CD4-positive, alpha-beta memory T cell (primary cell): ENCODE results near the gene TTC23L. TPM values are rescaled to one million over a fixed set of nuclear protein-coding genes. Genes with fewer than 3 reads are reported as not detected.

Experiments
- CTCF ChIA-PET: fragments of 350-600 bp; sonication (Branson Sonifier 250); formaldehyde crosslinking; loops from one replicate; lab custom pipeline; 2021; ENCODE audit warnings: inconsistent platforms; ENCODE audit not compliant: partially characterized antibody; lab: Charles Lee
- POLR2A ChIA-PET: fragments of 350-600 bp; sonication (Branson Sonifier 250); formaldehyde crosslinking; loops from one replicate; lab custom pipeline; 2021; ENCODE audit not compliant: partially characterized antibody; lab: Charles Lee
- DNase-seq, 5 donors: peaks; one replicate each; pipeline versions ENCODE4 v3.0.0 to v3.0.0-alpha.2; 2020 to 2022; ENCODE audit warnings: mixed read lengths in 1 of 5
- H3K27ac ChIP-seq: one replicate; pipeline ENCODE4 v1.7.0; 2013; ENCODE audit warnings: low read depth, low read length
- H3K27me3 ChIP-seq: 2 replicates; pipeline ENCODE4 v1.7.0; 2013; ENCODE audit warnings: mild to moderate bottlenecking, low read length, moderate library complexity; ENCODE audit not compliant: insufficient read depth
- H3K36me3 ChIP-seq: 2 replicates; pipeline ENCODE4 v1.7.0; 2013; ENCODE audit warnings: mild to moderate bottlenecking, low read length, moderate library complexity; ENCODE audit not compliant: insufficient read depth
- H3K4me1 ChIP-seq: 2 replicates; pipeline ENCODE4 v1.7.0; 2013; ENCODE audit warnings: mild to moderate bottlenecking, low read length, moderate library complexity; ENCODE audit not compliant: insufficient read depth
- H3K4me3 ChIP-seq, 2 donors: one replicate each; pipeline ENCODE4 v1.7.0; 2013; ENCODE audit warnings: low read length in 2 of 2, mild to moderate bottlenecking in 1 of 2
- H3K9me3 ChIP-seq, 2 donors: one replicate each; pipeline ENCODE4 v1.7.0; 2013; ENCODE audit warnings: low read length in 2 of 2, control low read depth in 1 of 2; ENCODE audit not compliant: control insufficient read depth in 1 of 2
- H3K27ac Mint-ChIP-seq, 7 donors: one replicate each; pipeline ENCODE4 v1.8.0; 2020 to 2021; ENCODE audit warnings: mixed read lengths in 7 of 7, mild to moderate bottlenecking in 6 of 7, inconsistent platforms in 3 of 7, moderate library complexity in 3 of 7
- H3K27me3 Mint-ChIP-seq, 2 donors: one replicate each; pipeline ENCODE4 v1.8.0; 2020 to 2021; ENCODE audit warnings: mixed read lengths in 2 of 2
- H3K36me3 Mint-ChIP-seq, 2 donors: one replicate each; pipeline ENCODE4 v1.8.0; 2020 to 2021; ENCODE audit warnings: mixed read lengths in 2 of 2, inconsistent platforms in 1 of 2, mild to moderate bottlenecking in 1 of 2
- H3K4me1 Mint-ChIP-seq, 4 donors: one replicate each; pipeline ENCODE4 v1.8.0; 2020 to 2021; ENCODE audit warnings: mixed read lengths in 4 of 4, mild to moderate bottlenecking in 1 of 4
- H3K4me3 Mint-ChIP-seq, 8 donors: one replicate each; pipeline ENCODE4 v1.8.0; 2020 to 2021; ENCODE audit warnings: mixed read lengths in 8 of 8, mild to moderate bottlenecking in 7 of 8, moderate library complexity in 6 of 8, inconsistent platforms in 3 of 8
- H3K9me3 Mint-ChIP-seq, 8 donors: one replicate each; pipeline ENCODE4 v1.8.0; 2020 to 2021; ENCODE audit warnings: mixed read lengths in 8 of 8, mild to moderate bottlenecking in 5 of 8, inconsistent platforms in 3 of 8, moderate library complexity in 1 of 8
- intact Hi-C: fragments of 100-400 bp; cut with micrococcal nuclease; formaldehyde crosslinking; loops from one replicate; pipeline ENCODE4 v1.15.1; 2023
- polyA plus RNA-seq, 2 donors: library from polyadenylated mRNA; unstranded; fragments of 300-500 nt; fragmentation: Illumina TruSeq; gene quantifications; one replicate each; pipeline ENCODE4 v1.2.3, GENCODE V29; 2021
- total RNA-seq, 2 experiments: library from RNA; stranded (reverse); gene quantifications; one replicate each; pipeline ENCODE4 v1.2.3, GENCODE V29; 2021

Gene TTC23L
- total and polyA plus RNA-seq, 4 experiments from 2014 or later = 0.47 TPM; not detected in 3

GRCh38 chr5:34900652-34901051 lies 61.7 kb downstream of the TTC23L start:
- no peaks in the 10 kb centered on the region for H3K27me3 ChIP-seq
- no peak for DNase-seq
- Mint-ChIP-seq H3K27ac (no peak overlapping the region), H3K36me3 (peaks cover 3 to 6% of the 10 kb centered on the region in 2 donors), H3K4me3 (no peak overlapping the region), H3K27me3 (no peaks in the 10 kb centered on the region), H3K9me3 (no peaks in the 10 kb centered on the region), H3K4me1 (no peaks in the 10 kb centered on the region)
- H3K36me3 ChIP-seq = peaks cover 4% of the 10 kb centered on the region
- no peaks in the 10 kb centered on the region for H3K9me3 ChIP-seq
- H3K4me3 ChIP-seq = no peak overlapping the region
- H3K27ac ChIP-seq = no peak overlapping the region
- intact Hi-C loops = no loop called here
- ChIA-PET CTCF (interaction anchor here (13.8 kb wide), 1 partner anchor 375 kb away, joined by 220 read pairs; no protein-coding TSS in a partner anchor), POLR2A (no interaction called here)
- no peaks in the 10 kb centered on the region for H3K4me1 ChIP-seq

- H3K4me3 Mint-ChIP-seq = no peak overlapping the region
- H3K4me3 ChIP-seq = no peak overlapping the region
- H3K4me1 Mint-ChIP-seq = no peaks in the 10 kb centered on the region
- no peaks in the 10 kb centered on the region for H3K27me3 Mint-ChIP-seq
- CTCF ChIA-PET = interaction anchor here (0.8 to 13.8 kb wide), 7 partner anchors 10 to 429 kb away, joined by 3 to 220 read pairs (median 3); partner anchors contain the start of genes BRIX1 and RAD1
- H3K9me3 Mint-ChIP-seq = no peaks in the 10 kb centered on the region
- intact Hi-C loops = no loop called here
- H3K36me3 Mint-ChIP-seq = peaks cover 7 to 14% of the 10 kb centered on the region in 2 donors
- no peak overlapping the region for H3K27ac ChIP-seq
- no peak for DNase-seq
- POLR2A ChIA-PET = no interaction called here
- no peaks in the 10 kb centered on the region for H3K27me3 ChIP-seq
- no peaks in the 10 kb centered on the region for H3K9me3 ChIP-seq
- peaks cover 4% of the 10 kb centered on the region for H3K36me3 ChIP-seq
- no peaks in the 10 kb centered on the region for H3K4me1 ChIP-seq
- no peak overlapping the region for H3K27ac Mint-ChIP-seq
Measured at GRCh38 chr5:34903260-34903659, 64.3 kb downstream of the TTC23L start.

DNA sequence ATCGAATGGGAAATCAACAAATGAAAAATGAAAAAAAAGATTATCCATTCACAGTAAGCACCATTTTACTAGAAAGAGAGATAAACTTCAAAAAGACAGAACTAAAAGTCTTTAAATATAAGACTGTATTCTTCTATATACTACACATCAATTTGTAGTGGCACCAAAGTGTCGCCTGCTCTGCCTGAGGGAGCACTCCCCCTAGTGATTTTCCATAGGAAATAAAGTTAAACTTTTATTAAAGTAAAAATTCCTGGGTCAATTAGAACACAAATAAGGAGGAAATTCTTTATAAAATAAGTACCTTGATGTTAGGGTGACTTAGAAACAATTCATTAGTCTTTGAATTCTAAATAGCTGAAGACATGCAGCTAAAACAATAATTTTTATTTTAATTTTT lies 66.6 kb downstream of the TTC23L start:
- Mint-ChIP-seq H3K4me3 (no peak overlapping the region), H3K4me1 (no peaks in the 10 kb centered on the region), H3K36me3 (peaks cover 16 to 32% of the 10 kb centered on the region in 2 donors), H3K9me3 (no peaks in the 10 kb centered on the region), H3K27me3 (no peaks in the 10 kb centered on the region), H3K27ac (no peak overlapping the region)
- H3K4me1 ChIP-seq = no peaks in the 10 kb centered on the region
- H3K27ac ChIP-seq = no peak overlapping the region
- H3K4me3 ChIP-seq = no peak overlapping the region
- no peaks in the 10 kb centered on the region for H3K27me3 ChIP-seq
- POLR2A ChIA-PET = interaction anchor here (2.6 kb wide), 1 partner anchor 10 kb away, joined by 6 read pairs; the partner anchor contains the start of genes BRIX1 and RAD1
- intact Hi-C loops = no loop called here
- CTCF ChIA-PET = interaction anchor here (0.9 to 13.8 kb wide), 3 partner anchors 8 to 380 kb away, joined by 3 to 220 read pairs (median 10); no protein-coding TSS in a partner anchor
- no peak for DNase-seq
- no peaks in the 10 kb centered on the region for H3K9me3 ChIP-seq
- H3K36me3 ChIP-seq = peaks cover 9% of the 10 kb centered on the region

DNA sequence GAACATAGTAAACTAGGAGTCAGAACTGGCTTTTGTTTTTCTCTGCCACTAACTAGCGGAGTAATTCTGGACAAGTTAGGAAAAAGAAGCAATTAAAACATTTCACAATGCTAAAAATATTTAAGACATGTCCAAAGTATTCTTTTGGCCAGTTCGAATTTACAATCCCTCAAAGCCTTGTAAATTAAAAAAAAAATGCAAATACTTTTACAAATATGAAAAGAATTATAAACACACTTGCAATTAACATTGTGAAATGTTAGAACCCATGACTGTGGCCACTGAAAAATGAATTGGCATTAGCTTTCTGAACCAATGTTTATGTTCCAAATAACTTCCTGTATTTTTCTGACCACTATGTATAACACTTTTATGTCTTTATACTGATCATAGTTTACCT lies 74.1 kb downstream of the TTC23L start:
- Histone ChIP-seq H3K27ac (no peak overlapping the region), H3K4me3 (no peak overlapping the region), H3K27me3 (no peaks in the 10 kb centered on the region), H3K36me3 (peaks cover 21% of the 10 kb centered on the region), H3K9me3 (no peaks in the 10 kb centered on the region), H3K4me1 (peaks cover 39% of the 10 kb centered on the region)
- CTCF ChIA-PET = no interaction called here
- no peaks in the 10 kb centered on the region for H3K27me3 Mint-ChIP-seq
- POLR2A ChIA-PET = interaction anchor here (5.4 kb wide), 1 partner anchor 16 kb away, joined by 169 read pairs; the partner anchor contains the start of gene DNAJC21
- intact Hi-C loops = no loop called here
- H3K4me1 Mint-ChIP-seq = peaks cover 19 to 37% (median 24%) of the 10 kb centered on the region in 4 donors
- no peaks in the 10 kb centered on the region for H3K9me3 Mint-ChIP-seq
- no peak overlapping the region for H3K4me3 Mint-ChIP-seq
- peaks cover 27 to 40% of the 10 kb centered on the region in 2 donors for H3K36me3 Mint-ChIP-seq
- no peak for DNase-seq
- no peak overlapping the region for H3K27ac Mint-ChIP-seq

- peak overlapping the region; percentile 84 to 95 for H3K4me3 ChIP-seq
- H3K27ac Mint-ChIP-seq = no peak overlapping the region
- CTCF ChIA-PET = interaction anchor here (1.0 to 4.0 kb wide), 7 partner anchors 8 to 22 kb away, joined by 3 to 33 read pairs (median 4); partner anchors contain the start of gene DNAJC21
- H3K4me1 ChIP-seq = peaks cover 40% of the 10 kb centered on the region
- peaks cover 19% of the 10 kb centered on the region for H3K36me3 ChIP-seq
- peak overlapping the region; percentile 75 for H3K27ac ChIP-seq
- H3K36me3 Mint-ChIP-seq = peaks cover 22 to 29% of the 10 kb centered on the region in 2 donors
- no peaks in the 10 kb centered on the region for H3K9me3 ChIP-seq
- no peaks in the 10 kb centered on the region for H3K27me3 ChIP-seq
- POLR2A ChIA-PET = interaction anchor here (0.7 to 5.4 kb wide), 9 partner anchors 9 to 1961 kb away, joined by 3 to 169 read pairs (median 4); partner anchors contain the start of genes AMACR, DNAJC21, NADK2 and TARS1
- no peaks in the 10 kb centered on the region for H3K9me3 Mint-ChIP-seq
- DNase-seq = no peak
- H3K4me3 Mint-ChIP-seq = no peak overlapping the region
- intact Hi-C loops = loop anchor here (1.0 to 5.0 kb wide), 6 partner anchors 10 to 1472 kb away; partner anchors contain the start of genes AMACR, DNAJC21, SKP2 and TARS1
- no peaks in the 10 kb centered on the region for H3K27me3 Mint-ChIP-seq
- peaks cover 19 to 37% (median 24%) of the 10 kb centered on the region in 4 donors for H3K4me1 Mint-ChIP-seq
Measured at GRCh38 chr5:34914671-34915138, 75.7 kb downstream of the TTC23L start.

- CTCF ChIA-PET = interaction anchor here (0.7 to 4.0 kb wide), 9 partner anchors 9 to 79 kb away, joined by 3 to 33 read pairs (median 3); partner anchors contain the start of genes DNAJC21 and TTC23L
- Histone ChIP-seq H3K4me1 (peaks cover 40% of the 10 kb centered on the region), H3K36me3 (peaks cover 19% of the 10 kb centered on the region), H3K27me3 (no peaks in the 10 kb centered on the region), H3K9me3 (no peaks in the 10 kb centered on the region), H3K4me3 (peak within 1 kb of the TSS; percentile 84 to 95), H3K27ac (peak within 1 kb of the TSS; percentile 75)
- peaks cover 17 to 28% of the 10 kb centered on the region in 2 donors for H3K36me3 Mint-ChIP-seq
- no peaks in the 10 kb centered on the region for H3K27me3 Mint-ChIP-seq
- H3K4me1 Mint-ChIP-seq = peaks cover 19 to 37% (median 24%) of the 10 kb centered on the region in 4 donors
- peak within 1 kb of the TSS in 2 of 7 donors; percentile 68 to 81 for H3K27ac Mint-ChIP-seq
- no peaks in the 10 kb centered on the region for H3K9me3 Mint-ChIP-seq
- DNase-seq = peak; percentile 92 to 94 (median 94)
- POLR2A ChIA-PET = interaction anchor here (0.7 to 5.4 kb wide), 15 partner anchors 9 to 1960 kb away, joined by 3 to 169 read pairs (median 3); partner anchors contain the start of genes AMACR, DNAJC21, NADK2 and TARS1
- intact Hi-C loops = loop anchor here (1.0 to 5.0 kb wide), 6 partner anchors 9 to 1473 kb away; partner anchors contain the start of genes AMACR, DNAJC21, SKP2 and TARS1
- H3K4me3 Mint-ChIP-seq = peak within 1 kb of the TSS in 4 of 8 donors; percentile 52 to 69 (median 66)
Measured at GRCh38 chr5:34915139-34915855, 76.3 kb downstream of the TTC23L start, which contains the start of the genes BRIX1 and RAD1. Gene BRIX1, plus strand, starts transcription at chr5:34915711. Its CDS starts 28 bp downstream, at chr5:34915739. Gene RAD1, minus strand, starts transcription at chr5:34915504. Its CDS starts 612 bp downstream, at chr5:34914892.
